HuH-7 (cell line): ENCODE results near the gene DNAJB11.
A peak's percentile ranks its signal among the peaks of the same experiment; 100 is the strongest.
"Not testable (repeated sequence)": the region's sequence is repeated elsewhere in the genome, so short reads cannot be mapped to it uniquely, and the experiment has no call there.

Source experiments
- DNase-seq: peaks from one replicate; pipeline ENCODE4 v3.0.0; 2011; ENCODE audit warnings: low spot score

The DNAJB11 gene

DNA sequence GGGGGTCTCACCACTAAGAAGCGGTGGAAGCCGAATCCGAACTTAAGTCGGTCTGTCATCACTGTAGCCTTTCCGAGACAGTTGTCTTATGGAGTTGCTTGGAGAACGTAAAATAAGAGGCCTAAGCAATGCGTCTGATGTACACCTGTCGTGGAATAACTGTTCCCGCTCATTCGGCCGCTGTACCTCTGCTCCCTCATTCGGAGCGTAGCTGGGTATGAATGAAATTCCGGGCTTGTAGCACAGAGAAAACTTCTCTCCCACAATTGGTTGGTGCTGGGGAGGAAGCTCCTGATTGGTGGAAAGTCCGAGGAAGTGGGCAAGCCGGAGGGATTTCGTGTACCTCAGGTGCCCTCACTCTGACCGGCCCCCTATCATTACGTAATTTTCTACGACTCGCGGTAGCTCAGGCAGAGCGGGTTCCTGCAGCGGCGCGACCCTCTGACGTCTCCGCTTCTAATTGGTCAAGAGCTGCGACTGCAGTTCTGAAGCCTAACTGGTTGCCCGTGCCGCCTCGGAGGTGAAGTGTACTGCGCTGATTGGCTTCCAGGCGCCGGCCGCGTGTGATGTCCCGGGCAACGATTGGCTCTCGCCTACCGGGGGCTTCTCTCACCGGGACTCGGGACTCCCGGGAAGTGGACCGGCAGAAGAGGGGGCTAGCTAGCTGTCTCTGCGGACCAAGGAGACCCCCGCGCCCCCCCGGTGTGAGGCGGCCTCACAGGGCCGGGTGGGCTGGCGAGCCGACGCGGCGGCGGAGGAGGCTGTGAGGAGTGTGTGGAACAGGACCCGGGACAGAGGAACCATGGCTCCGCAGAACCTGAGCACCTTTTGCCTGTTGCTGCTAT is at the start of gene DNAJB11:
Gene DNAJB11, plus strand, starts transcription at position 625 of the 845 bp plus-strand sequence. Its CDS starts 178 bp downstream, at position 803.
- DNase-seq: peak; percentile 98

- no peak for DNase-seq
These were observed 49.3 kb upstream of the DNAJB11 start for GRCh38 chr3:186520957-186521842.

DNA sequence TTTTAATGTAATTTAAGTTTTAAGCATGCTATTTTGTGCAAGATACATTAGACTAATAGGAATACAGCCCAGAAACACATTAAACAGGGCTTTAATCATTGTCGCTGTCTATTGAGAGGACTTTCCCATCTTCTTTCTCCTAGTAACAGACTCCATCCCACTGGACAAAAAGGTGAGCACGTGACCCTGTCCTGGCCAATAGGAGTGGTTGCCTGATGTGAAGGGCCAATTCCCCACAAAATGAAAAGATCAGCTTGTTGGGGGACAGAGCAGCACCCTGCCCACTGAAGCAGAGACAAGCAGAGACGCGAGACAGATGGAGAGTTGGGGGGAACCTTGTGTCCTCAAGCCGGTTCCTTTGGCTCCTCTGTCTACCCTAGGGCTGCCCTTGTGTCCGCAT is 47.5 kb upstream of the DNAJB11 start:
- DNase-seq: no peak

GRCh38 chr3:186523434-186523833 is 47.1 kb upstream of the DNAJB11 start:
- no peak for DNase-seq

GRCh38 chr3:186524616-186525015 is 45.9 kb upstream of the DNAJB11 start:
- DNase-seq: no peak

DNA sequence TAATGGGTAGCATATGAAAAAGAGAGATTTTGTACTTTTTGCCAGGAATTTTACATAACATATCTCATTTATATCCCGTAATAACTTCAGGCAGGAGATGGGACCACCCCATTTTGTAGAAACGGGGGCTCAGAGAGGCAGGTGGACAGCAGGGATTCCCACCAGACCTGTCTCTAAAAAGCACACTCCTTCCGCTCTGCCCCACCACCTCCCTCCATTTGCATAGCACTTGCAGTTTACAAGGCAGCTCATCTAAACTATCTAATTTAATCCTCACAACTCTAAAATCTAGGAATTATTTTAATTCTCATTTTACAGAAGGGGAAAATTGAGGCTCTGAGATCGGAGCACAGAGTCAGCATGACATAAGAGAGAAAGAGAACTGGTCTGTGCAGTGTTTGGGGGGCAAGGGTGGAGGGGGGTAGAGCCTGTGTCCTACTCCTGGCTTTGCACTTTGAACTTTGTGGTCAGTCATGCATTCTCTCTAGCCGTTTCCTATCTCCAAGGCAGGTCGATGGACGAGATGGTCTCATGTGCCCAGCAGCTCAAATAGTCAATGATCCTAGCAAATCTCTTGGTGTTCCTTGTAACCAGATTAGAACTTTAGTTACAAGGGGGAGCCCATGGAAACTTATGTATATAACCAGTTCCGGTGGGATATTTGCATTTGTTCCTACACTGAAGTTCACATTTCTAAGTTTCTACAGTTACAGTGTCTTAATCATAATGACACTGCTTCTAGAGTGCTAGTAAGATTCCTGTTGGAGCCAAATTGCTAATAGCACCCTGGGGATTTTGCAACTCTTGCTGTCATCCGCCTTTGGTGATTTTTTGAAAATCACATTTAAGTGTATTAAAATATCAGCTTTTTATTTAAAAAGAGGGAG is 44.9 kb upstream of the DNAJB11 start:
- peak; percentile 41 for DNase-seq

GRCh38 chr3:186526256-186526606 is 44.3 kb upstream of the DNAJB11 start:
- DNase-seq: no peak

DNA sequence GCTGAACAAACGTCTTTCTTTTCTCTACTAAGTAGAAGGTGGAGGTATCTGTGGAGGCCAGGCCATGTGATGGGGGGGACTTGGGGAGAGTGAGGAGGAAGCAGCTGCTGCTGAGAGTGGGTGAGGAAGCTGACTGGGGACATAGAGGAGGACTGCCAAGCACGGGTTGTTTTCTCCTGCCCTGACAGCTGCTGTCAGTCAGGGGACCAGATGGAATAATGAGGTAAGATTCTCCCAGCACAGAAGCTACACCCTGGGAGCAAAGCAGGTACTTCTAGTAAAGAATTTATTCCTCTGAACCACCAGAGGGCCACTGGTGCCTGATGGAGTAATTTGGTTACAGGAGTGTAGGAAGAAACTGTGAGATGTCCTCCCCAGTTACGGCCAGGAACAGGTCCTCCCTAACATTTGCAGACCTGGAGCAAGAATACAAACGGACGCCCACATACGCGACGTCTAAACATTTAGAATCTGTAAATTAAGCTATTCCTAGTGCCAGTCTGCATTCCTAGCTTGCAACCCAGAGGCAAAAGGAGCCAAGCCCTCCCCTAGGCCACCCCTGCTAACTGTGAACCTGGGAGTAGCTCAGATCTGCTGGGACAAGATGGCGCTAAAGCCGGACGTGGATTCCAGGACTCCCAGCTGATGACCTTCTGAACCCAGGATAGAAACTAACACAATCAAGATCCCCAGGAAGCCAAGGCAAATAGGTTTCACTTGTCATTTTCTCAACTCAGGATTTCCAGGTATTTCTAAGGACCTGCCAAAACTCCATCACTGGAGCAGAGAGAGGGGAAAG is 41.1 kb upstream of the DNAJB11 start:
- no peak for DNase-seq

- DNase-seq: no peak
These were observed 40.1 kb upstream of the DNAJB11 start for GRCh38 chr3:186530415-186530814.

- not testable (repeated sequence) for DNase-seq
These were observed 38.8 kb upstream of the DNAJB11 start for GRCh38 chr3:186531694-186532093.

- no peak for DNase-seq
These were observed 37.9 kb upstream of the DNAJB11 start for GRCh38 chr3:186532598-186533072.

- no peak for DNase-seq
These were observed 36.3 kb upstream of the DNAJB11 start for GRCh38 chr3:186534113-186534669.

GRCh38 chr3:186536883-186537844 is 33.4 kb upstream of the DNAJB11 start:
- DNase-seq: no peak

- DNase-seq: no peak
These were observed 31.7 kb upstream of the DNAJB11 start for GRCh38 chr3:186538779-186539178.

- DNase-seq: peak; percentile 43
These were observed 30.2 kb upstream of the DNAJB11 start for GRCh38 chr3:186540221-186540834.

- no peak for DNase-seq
These were observed 29.7 kb upstream of the DNAJB11 start for GRCh38 chr3:186540835-186541226.

- no peak for DNase-seq
These were observed 26.2 kb upstream of the DNAJB11 start, which contains the start of gene CRYGS for GRCh38 chr3:186544281-186544680. TSS of gene CRYGS (minus strand) at chr3:186544380. CDS start at chr3:186544326, 54 bp downstream.

- DNase-seq: no peak
These were observed 21.0 kb upstream of the DNAJB11 start for GRCh38 chr3:186549497-186549896.

DNA sequence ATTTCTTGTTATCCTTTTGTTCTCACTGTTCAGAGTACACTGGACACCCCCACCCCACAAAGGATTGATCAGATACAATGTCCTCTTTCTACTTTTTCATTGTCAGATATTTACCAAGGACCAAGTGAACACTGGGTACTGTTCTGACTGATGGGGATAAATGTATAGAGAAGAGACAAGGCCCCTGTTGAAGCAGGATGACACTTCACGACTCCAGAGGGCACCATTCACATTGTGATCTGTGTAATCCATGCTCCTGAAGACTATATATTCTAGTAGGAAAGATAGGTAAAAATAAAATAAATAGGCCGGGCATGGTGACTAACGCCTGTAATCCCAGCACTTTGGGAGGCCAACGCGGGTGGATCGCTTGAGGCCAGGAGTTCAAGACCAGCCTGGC is 19.1 kb upstream of the DNAJB11 start:
- DNase-seq: no peak
